SU-DHL-6 (cell line): Measurements from ENCODE around the gene CGREF1.

Experiments
- H2AFZ ChIP-seq: fragments of 200-600 bp; sonication (generic); 2 replicates; pipeline ENCODE4 v1.6.1; 2014; ENCODE audit warnings: low read depth, mild to moderate bottlenecking, moderate library complexity, mixed read lengths, antibody characterized with exemption, low read length; ENCODE audit not compliant: severe bottlenecking
- H3F3A ChIP-seq: fragments of 200-600 bp; shearing (Covaris generic); 2 replicates; pipeline ENCODE4 v1.6.0; 2016; ENCODE audit warnings: antibody characterized with exemption, mild to moderate bottlenecking; ENCODE audit not compliant: insufficient read depth
- H3K27ac ChIP-seq: fragments of 200-600 bp; sonication (generic); 2 replicates; pipeline ENCODE4 v1.5.1; 2016; ENCODE audit warnings: low read depth, mild to moderate bottlenecking, low read length, moderate library complexity, mixed read lengths
- H3K27me3 ChIP-seq: fragments of 200-600 bp; sonication (generic), shearing (Covaris generic); 2 replicates; pipeline ENCODE4 v1.6.0; 2014; ENCODE audit warnings: mild to moderate bottlenecking, low read length
- H3K36me3 ChIP-seq: fragments of 200-600 bp; sonication (generic); 2 replicates; pipeline ENCODE4 v1.6.1; 2014; ENCODE audit warnings: mild to moderate bottlenecking, low read length, mixed read lengths
- H3K4me2 ChIP-seq: fragments of 300-600, 200-600 bp; shearing (Covaris generic), sonication (generic); 2 replicates; pipeline ENCODE4 v1.6.0; 2014; ENCODE audit warnings: low read length, low read depth, mild to moderate bottlenecking; ENCODE audit not compliant: poor library complexity, severe bottlenecking
- H3K4me3 ChIP-seq: fragments of 200-600 bp; sonication (generic); 2 replicates; pipeline ENCODE4 v1.5.1; 2014; ENCODE audit warnings: antibody characterized with exemption, low read length, mild to moderate bottlenecking, mixed read lengths; ENCODE audit not compliant: insufficient read depth, poor library complexity, severe bottlenecking
- H3K79me2 ChIP-seq: fragments of 200-600 bp; sonication (generic); 2 replicates; pipeline ENCODE4 v1.6.1; 2014; ENCODE audit warnings: mild to moderate bottlenecking, low read length, moderate library complexity; ENCODE audit not compliant: insufficient read depth
- H3K9ac ChIP-seq: fragments of 200-600 bp; sonication (generic); 2 replicates; pipeline ENCODE4 v1.7.0; 2014; ENCODE audit warnings: mild to moderate bottlenecking, low read length
- H3K9me2 ChIP-seq: fragments of 200-600 bp; sonication (generic); replicated peaks from 2 replicates; pipeline ENCODE4 v1.6.1; 2014; ENCODE audit warnings: low read length; ENCODE audit not compliant: insufficient read depth
- H3K9me3 ChIP-seq: fragments of 200-600 bp; sonication (generic); 2 replicates; pipeline ENCODE4 v1.6.1; 2014; ENCODE audit warnings: low read length, mixed read lengths; ENCODE audit not compliant: insufficient read depth
- H4K20me1 ChIP-seq: fragments of 200-600 bp; sonication (generic); 2 replicates; pipeline ENCODE4 v1.6.1; 2014; ENCODE audit warnings: low read depth, mild to moderate bottlenecking, antibody characterized with exemption, low read length, moderate library complexity, mixed read lengths
- CTCF ChIP-seq: fragments of 200-600 bp; sonication (generic); IDR thresholded peaks from one replicate; pipeline ENCODE4 v1.5.1; 2017; ENCODE audit warnings: antibody characterized with exemption, mild to moderate bottlenecking, low read length, moderate library complexity; ENCODE audit not compliant: insufficient read depth, poor library complexity, severe bottlenecking
- EZH2phosphoT487 ChIP-seq: fragments of 200-600 bp; sonication (generic), shearing (Covaris generic); conservative IDR thresholded peaks from 2 replicates; pipeline ENCODE4 v1.6.1; 2018; ENCODE audit warnings: mild to moderate bottlenecking, antibody characterized with exemption, low read length, moderate library complexity, mixed read lengths

The CGREF1 gene

GRCh38 chr2:27135478-27135955, 16.6 kb upstream of the CGREF1 start:
- H3F3A ChIP-seq = no peaks in the 10 kb centered on the region
- no peaks in the 10 kb centered on the region for H4K20me1 ChIP-seq
- peak overlapping the region; percentile 15 for H2AFZ ChIP-seq

GRCh38 chr2:27134781-27135477, 16.0 kb upstream of the CGREF1 start:
- TF ChIP-seq EZH2phosphoT487 (no peak), CTCF (no peak)
- H3K4me2 ChIP-seq = peak overlapping the region; percentile 65
- H3K36me3 ChIP-seq = no peaks in the 10 kb centered on the region
- peak overlapping the region; percentile 89 for H2AFZ ChIP-seq
- peak overlapping the region; percentile 95 for H3K9ac ChIP-seq
- no peak overlapping the region for H3K27ac ChIP-seq
- no peaks in the 10 kb centered on the region for H3K27me3 ChIP-seq
- 0 out of 2 replicates have a peak, but pooled peaks cover under 1% of the 10 kb centered on the region for H3F3A ChIP-seq
- H3K79me2 ChIP-seq = peaks cover 13% of the 10 kb centered on the region; the same call in 1 of the 2 replicates
- H3K4me3 ChIP-seq = peak overlapping the region; percentile 27
- H3K9me3 ChIP-seq = no peaks in the 10 kb centered on the region
- no peaks in the 10 kb centered on the region for H4K20me1 ChIP-seq
- no peaks in the 10 kb centered on the region for H3K9me2 ChIP-seq

More at GRCh38 chr2:27135478-27135955, 16.6 kb upstream of the CGREF1 start:
- TF ChIP-seq CTCF = no peak
- TF ChIP-seq EZH2phosphoT487 = no peak
- no peak overlapping the region for H3K4me3 ChIP-seq
- no peaks in the 10 kb centered on the region for H3K27me3 ChIP-seq
- H3K9me2 ChIP-seq = no peaks in the 10 kb centered on the region
- no peaks in the 10 kb centered on the region for H3K9me3 ChIP-seq
- H3K27ac ChIP-seq = no peak overlapping the region
- H3K36me3 ChIP-seq = no peaks in the 10 kb centered on the region
- no peak overlapping the region for H3K4me2 ChIP-seq
- H3K79me2 ChIP-seq = peaks cover 13% of the 10 kb centered on the region; the same call in 1 of the 2 replicates
- no peak overlapping the region for H3K9ac ChIP-seq

GRCh38 chr2:27133905-27134780, 15.2 kb upstream of the CGREF1 start, which contains the start of gene PREB:
PREB (minus strand) TSS chr2:27134636; CDS start chr2:27134421, 215 bp downstream.
- H3K27ac ChIP-seq = peak within 1 kb of the TSS; percentile 51
- no peaks in the 10 kb centered on the region for H3K27me3 ChIP-seq
- peak within 1 kb of the TSS; percentile 89 for H2AFZ ChIP-seq
- TF ChIP-seq EZH2phosphoT487 = no peak
- TF ChIP-seq CTCF = peak; percentile 18
- H3K9me3 ChIP-seq = no peaks in the 10 kb centered on the region
- peaks cover 7% of the 10 kb centered on the region; the same call in 1 of the 2 replicates for H3F3A ChIP-seq
- H3K4me3 ChIP-seq = peak within 1 kb of the TSS; percentile 95
- no peaks in the 10 kb centered on the region for H3K36me3 ChIP-seq
- H4K20me1 ChIP-seq = no peaks in the 10 kb centered on the region
- peak within 1 kb of the TSS; percentile 65 for H3K4me2 ChIP-seq
- H3K79me2 ChIP-seq = peaks cover 13% of the 10 kb centered on the region; the same call in 1 of the 2 replicates
- peak within 1 kb of the TSS; percentile 95 for H3K9ac ChIP-seq
- H3K9me2 ChIP-seq = no peaks in the 10 kb centered on the region
